GM21723 (cell line): ENCODE measurements around the gene SIRT3.
A peak's percentile ranks its signal among the peaks of the same experiment; 100 is the strongest.
"Not testable (repeated sequence)": the region's sequence is repeated elsewhere in the genome, so short reads cannot be mapped to it uniquely, and the experiment has no call there.

Experiments
- ATAC-seq: cut with Tn5 transposase; IDR thresholded peaks from one replicate; pipeline ENCODE4 v1.9.1; 2021; ENCODE audit warnings: mild to moderate bottlenecking, moderate library complexity; ENCODE audit not compliant: unreplicated experiment

SIRT3 gene

GRCh38 chr11:204587-205109 is 31.5 kb downstream of the SIRT3 start:
- no peak for ATAC-seq

DNA sequence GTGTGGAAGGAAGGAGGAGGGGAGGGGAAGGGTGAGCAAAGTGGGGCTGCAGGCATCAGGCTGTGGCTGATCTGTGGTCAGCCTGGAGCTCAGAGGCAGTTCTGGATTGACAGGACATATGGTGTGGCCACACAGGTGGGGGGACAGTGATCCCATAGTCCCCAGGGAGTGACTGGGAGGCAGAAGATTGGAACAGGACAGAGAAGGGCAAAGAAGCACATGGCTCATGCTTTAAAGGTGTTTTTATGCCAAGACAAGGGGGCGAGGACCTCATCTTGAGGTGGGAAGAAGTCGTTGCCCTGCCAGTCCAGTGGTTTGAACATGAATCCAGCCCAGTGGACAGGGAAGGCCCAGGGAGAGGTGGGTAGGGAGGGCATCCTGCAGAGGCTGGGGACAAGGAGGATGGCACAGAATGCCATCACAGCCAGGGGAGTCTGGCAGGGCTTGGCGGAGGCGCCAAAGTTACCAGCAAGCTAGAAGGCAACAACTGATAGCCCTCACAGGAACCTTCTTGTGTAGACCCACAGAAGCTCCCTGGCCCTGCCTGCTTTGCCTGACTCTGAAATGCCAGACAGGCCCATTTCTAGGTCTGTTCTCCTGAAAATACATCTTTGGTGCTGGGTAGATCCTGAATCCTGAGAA is 32.1 kb downstream of the SIRT3 start:
- no peak for ATAC-seq

DNA sequence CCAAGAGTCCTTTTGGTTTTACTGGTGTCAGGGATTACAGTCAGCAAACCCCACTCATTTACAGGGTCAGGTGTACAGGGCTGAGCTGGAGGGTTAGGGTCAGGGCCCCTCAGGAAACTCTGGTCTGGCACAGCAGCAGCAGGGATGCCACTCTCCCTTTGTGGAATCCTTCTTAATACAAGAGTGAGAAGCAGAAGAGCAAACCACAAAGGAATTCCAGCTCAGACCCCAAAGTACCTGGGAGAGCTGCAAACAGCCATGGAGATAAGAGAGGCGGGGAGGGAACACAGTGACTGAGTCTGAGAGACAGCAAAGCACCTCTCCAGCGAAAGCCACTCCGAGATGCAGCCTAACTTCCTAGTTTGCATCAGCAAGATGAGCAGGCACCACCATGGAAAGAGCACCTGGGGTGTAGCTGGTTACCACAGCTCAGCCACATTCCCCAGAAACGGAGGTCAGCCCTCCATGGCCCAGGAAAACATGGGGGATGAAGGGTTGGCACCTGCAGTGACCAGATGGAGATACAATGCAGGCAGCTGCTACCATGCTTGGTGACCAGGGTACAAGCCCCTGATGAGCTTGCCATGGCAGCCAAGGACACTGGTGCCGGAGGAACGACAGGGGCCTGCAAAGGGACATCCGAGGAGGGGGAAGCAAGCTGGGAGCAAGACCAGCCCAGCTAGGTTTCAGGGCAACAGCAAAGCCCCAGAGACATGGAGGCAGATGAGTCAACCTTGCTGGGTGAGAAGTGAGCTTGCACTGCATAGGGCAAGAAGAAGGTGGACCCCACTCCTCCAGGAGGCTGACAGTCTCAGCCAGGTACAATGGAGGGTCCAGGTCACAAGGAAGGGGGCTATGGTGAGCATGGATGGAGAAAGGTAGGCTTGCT is 32.8 kb downstream of the SIRT3 start:
- no peak for ATAC-seq

- ATAC-seq: no peak
Measured at GRCh38 chr11:202490-202889, 33.7 kb downstream of the SIRT3 start.

- ATAC-seq: no peak
Measured at GRCh38 chr11:201966-202365, 34.2 kb downstream of the SIRT3 start.

DNA sequence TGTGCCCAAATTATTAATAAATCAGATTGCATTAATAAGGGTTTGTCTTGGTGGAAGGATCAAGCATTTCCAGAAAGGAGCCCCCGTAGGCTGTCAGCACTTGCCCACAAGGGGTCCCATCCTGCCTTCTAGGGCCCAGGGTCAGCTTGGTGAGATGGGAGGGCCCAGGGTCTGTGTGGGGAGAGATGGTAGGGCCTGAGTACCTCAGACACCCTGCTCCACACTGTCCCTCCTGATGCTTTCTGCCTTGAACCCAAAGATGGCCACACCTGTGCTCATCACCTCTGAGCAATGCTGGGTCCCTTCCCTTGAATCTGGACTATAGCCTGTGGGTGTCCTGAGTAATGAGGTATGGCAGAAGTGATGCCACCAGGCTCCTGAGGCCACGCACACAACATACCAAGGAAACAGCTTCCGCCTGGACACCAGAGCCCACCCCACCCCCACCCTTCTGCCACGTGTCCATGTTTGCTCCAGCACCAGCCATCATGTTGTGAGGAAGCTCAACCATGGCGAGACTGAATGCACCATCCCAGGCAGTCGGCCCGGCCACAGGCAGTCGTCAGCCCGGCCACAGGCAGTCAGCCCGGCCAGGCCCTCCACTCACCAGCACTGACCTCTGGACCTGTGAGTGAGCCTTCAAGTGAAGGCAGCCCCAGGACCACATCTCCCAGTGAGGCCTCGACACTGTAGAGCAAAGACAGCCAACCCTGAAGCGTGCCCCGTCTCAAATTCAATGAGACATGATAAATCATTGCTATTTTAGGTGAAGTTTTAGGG is 35.7 kb downstream of the SIRT3 start:
- ATAC-seq: no peak

DNA sequence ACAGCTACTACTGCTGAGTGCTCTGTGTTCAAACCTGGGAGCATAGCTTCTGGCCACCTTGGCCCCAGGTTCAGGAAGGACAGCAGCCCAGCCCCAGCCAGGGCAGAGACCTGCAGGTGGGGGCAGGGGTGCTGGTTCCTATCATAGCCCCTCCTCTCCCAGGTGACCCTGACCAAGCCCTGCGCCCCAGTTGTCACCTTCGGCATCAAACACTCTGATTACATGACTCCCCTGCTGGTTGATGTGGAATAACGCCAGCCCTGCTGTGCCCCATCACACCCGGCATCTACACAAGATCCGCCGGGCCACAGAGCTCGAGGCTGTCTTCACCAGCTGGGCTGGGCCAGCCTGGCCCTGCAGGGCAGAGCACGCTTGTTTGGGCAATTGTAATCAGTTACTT is 36.4 kb downstream of the SIRT3 start:
- ATAC-seq: no peak

GRCh38 chr11:199004-199581 is 37.0 kb downstream of the SIRT3 start:
- ATAC-seq: no peak

GRCh38 chr11:198236-198806 is 37.8 kb downstream of the SIRT3 start:
- ATAC-seq: no peak

DNA sequence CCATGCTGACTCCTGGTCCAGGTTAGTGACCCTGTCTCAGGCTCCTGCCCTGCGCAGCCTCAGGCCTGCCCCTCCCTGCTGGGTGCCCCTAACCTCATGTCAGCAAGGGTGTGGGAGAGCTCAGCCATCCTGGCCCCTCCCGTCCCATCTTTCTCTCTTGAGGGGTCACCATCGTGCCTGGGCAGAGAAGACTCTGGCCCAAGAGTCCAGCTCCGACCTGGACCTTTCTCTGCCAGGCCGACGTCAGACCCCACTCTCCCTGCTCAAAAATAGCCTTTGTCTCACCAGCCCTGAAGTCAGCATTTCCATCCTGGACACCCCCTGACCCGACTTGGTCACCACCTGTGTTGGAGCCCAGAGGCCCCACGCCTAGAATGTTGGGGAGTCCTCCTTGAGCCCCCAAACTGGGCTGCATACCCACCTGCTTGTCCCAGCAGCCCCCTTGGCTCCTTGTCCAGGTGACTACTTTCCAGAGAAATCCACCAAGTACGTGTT is 38.4 kb downstream of the SIRT3 start:
- ATAC-seq: no peak

DNA sequence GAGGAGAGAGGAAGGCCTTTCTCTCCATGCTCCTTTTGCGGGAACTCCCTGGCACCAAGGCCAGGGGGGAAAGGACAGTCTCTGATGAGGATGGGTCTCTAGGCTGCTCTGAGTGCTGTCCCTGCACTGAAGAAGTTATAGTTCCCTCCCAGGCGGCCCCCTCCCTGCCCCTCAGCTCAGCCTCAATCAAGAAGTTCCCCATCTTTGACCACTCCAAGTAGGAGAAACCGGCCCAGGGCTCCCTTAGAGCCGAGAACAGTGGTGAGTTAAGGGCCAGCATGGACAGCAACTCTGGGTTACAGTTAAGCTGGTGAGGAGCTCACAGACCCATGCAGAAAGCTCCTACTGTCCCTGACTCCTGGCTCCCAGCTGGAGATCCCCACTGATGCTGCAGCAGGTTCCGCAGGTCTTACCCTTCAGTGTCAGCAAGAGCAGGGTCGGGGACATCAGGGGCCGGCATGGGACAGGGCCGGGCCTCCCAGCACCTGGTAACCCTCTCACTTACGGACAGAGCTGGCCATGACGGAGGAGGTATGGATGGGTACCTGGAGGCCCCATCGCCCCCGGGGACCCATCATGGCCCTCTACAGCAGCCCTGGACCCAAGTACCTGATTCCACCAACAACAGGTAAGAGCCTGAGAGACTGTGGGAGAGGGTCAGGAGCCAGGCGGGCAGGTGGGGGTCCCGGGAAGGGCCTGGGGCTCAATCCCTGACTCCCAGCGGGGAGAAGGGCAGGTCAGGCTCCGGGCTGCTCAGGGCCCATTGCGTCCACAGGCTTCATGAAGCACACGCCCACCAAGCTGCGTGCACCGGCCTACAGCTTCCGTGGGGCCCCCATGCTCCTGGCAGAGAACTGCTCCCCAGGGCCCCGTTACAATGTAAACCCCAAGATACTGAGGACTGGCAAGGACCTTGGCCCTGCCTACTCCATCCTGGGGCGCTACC is 39.1 kb downstream of the SIRT3 start:
- no peak for ATAC-seq

GRCh38 chr11:193481-193880 is 42.7 kb downstream of the SIRT3 start:
- ATAC-seq: not testable (repeated sequence)

- not testable (repeated sequence) for ATAC-seq
Measured at GRCh38 chr11:192674-193128, 43.4 kb downstream of the SIRT3 start, which contains the start of gene SCGB1C1. Gene SCGB1C1 (plus strand): TSS chr11:193078. CDS start chr11:193100, 22 bp downstream.

DNA sequence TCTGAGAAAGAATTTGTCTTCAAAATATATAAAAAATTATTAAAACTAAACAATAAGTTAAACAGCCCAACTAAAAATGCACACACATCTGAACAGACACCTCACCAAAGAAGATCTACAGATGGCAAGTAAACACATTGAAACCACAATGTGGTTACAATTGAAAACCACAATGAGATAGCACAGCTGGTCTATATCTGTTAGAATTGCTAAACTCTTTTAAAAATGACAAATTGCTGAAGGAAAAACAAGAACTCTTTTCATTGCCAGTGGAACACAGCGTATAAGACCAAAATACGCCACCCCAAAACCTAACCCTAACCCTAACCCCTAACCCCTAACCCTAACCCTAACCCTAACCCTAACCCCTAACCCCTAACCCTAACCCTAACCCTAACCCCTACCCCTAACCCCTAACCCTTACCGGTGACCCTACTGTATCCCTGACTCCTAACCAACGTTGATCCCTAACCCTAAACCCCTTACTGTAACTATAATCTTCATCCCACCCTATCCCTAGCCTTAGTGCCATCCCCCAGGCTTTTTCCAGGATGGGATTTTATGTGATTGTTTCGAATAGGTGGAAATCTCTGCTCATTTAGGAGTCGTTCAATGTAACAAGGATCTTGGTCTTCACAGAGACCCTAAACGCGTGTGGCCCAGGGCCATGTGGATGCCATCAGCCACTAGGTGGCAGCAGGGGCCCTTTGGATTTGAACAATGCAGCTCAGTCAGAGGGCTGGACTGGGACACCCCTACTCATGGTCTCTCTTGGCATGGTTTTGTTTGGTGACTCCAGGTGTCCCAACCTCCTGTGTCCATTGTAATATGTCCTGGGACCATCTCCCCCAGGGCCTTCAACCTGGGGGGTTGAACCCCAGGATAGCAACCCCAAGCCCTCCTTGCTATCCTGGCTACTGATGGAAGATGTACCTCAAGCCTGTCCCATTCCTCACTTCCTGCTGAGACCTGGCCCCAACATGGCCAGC is 44.4 kb downstream of the SIRT3 start:
- ATAC-seq: not testable (repeated sequence)

DNA sequence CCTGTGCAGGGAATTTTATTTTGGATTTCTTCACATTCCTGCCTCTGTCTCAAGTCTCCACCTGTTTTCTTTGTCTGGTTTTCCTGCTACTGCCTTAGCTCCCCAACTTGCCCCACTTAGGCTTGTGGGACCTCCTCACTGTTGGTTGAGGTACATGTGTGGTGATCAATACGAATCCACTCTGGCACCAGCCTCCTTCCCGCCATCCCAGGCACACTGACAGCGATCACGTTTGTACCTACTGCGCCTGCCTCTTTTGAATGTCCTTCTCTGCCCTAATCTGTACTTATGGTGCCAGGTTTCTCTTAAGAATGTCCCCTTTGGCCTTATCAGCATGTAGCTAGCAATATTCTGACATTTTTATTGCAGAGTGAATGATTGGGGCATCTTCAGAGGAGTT is 45.6 kb downstream of the SIRT3 start:
- not testable (repeated sequence) for ATAC-seq

DNA sequence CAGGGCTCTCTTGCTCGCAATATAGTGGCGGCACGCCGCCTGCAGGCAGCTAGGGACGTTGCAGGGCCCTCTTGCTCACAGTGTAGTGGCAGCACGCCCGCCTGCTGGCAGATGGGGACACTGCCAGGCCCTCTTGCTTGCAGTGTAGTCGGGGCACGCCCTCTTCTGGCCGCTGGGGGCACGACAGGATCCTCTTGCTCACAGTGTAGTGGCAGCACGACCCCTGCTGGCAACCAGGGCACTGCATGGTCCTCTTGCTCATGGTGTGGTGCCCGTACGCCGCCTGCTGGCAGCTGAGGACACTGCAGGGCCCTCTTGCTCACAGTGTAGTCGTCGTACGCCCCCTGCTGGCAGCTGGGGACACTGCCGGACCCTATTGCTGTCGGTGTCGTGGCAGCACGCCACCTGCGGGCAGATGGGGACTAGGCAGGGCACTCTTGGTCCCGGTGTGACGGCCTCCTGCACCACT is 46.3 kb downstream of the SIRT3 start:
- peak; percentile 65 for ATAC-seq

DNA sequence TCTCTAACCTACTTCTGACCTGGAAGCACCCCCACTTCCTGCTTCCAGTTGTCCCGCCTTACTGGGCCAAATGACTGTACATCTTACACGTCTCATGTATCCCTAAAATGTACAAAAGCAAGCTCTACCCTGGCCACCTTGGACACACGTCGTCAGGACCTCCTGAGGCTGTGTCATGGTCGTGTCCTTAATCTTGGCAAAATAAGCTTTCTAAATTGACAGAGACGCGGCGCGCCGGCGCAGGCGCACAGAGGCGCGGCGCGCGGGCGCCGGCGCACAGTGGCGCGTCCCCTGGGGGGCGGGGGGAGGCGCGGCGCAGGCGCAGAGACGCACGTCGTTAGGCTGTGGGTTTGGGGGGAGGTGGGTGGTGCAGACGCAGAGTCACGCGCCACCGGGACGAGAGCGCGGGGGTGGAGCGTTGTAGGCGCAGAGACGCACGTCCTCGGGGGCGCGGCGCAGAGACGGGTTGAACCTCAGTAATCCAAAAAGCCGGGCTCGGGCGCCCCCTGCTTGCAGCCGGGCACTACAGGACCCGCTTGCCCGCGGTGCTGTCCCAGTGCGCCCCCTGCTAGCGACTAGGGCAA is 46.9 kb downstream of the SIRT3 start:
- ATAC-seq: peak; percentile 8
